ENCODE data around the gene STARD7.

DNA sequence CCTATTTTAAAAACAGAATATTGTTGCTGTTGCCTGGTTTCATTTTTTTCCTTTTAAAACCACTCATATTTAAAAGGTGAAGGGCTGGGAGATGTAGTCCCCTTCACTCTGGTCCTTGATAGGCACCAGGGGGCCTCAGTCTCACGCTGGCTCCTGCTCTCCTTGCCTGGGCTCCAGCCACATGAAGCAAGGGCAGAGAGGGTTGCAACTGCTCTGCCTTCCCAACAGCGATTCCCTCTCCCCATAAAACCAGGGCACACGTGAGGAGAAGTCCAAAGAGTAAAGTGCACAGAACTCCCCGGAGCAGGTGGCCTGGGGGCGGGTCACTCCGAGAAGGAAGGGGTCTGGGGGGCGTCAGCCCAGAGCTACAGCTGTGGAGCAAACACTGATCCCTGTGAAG lies 44.4 kb upstream of the STARD7 start:
- no peak for TF ChIP-seq SRF (IDR thresholded peaks at IDR 0.05; ENCODE audit: low read depth in 2 of 2, low read length in 2 of 2)
- no peak; a peak in 1 of 6 replicates for TF ChIP-seq CTCF (IDR thresholded peaks at IDR 0.05 in 2 of 3, conservative IDR thresholded peaks at IDR 0.05 in 1 of 3; ENCODE audit: control insufficient read depth in 2 of 3, extremely low read depth in 1 of 3, insufficient read depth in 1 of 3, low read depth in 3 of 3, low read length in 3 of 3)
- TF ChIP-seq NFYB (IDR thresholded peaks at IDR 0.05; ENCODE audit: insufficient read depth, low read depth, low read length) = no peak
- no peak for TF ChIP-seq HDAC6 (IDR thresholded peaks at IDR 0.05; ENCODE audit: unreplicated experiment)

All from GM12878 (cell line).